HCT116 (cell line): ENCODE measurements around the gene RADIL. TPM values are rescaled to one million over a fixed set of nuclear protein-coding genes. Genes with fewer than 3 reads are reported as not detected.

Experiments used
- ATAC-seq: fragments of 200-7000 bp; cut with Tn5 transposase; 2 replicates; pipeline ENCODE4 v1.9.1; 2020; ENCODE audit warnings: mild to moderate bottlenecking, moderate library complexity
- BruUV-seq: library from RNA; stranded (reverse); fragments of 400-500 nt; replicated peaks from 2 replicates; lab custom pipeline; 2021; lab: Mats Ljungman, UMichigan
- CTCF ChIA-PET: fragments of 300-600 bp; sonication (Branson Sonifier 250); formaldehyde crosslinking; loops from one replicate; lab custom pipeline; 2021; ENCODE audit warnings: antibody characterized with exemption; lab: Charles Lee
- POLR2A ChIA-PET: fragments of 300-600, 350-600 bp; sonication (Branson Sonifier 250); formaldehyde crosslinking; loops from one replicate; lab custom pipeline; 2021; ENCODE audit warnings: antibody characterized with exemption; lab: Charles Lee
- RAD21 ChIA-PET, 2 experiments: fragments of 300-600 bp; sonication (Branson Sonifier 250); formaldehyde crosslinking; loops; one replicate each; lab custom pipeline; 2023; ENCODE audit warnings: low total read pairs in 2 of 2; ENCODE audit not compliant: uncharacterized antibody in 2 of 2, unreplicated experiment in 2 of 2, low non-redundant PET in 1 of 2; lab: Charles Lee
- DNase-seq: peaks from one replicate; pipeline ENCODE4 v3.0.0-alpha.2; 2010; ENCODE audit warnings: low read depth, low spot score
- H2AFZ ChIP-seq: fragments of 200-600 bp; shearing (Covaris generic), sonication (generic); 2 replicates; pipeline ENCODE4 v1.6.1; 2017; ENCODE audit warnings: low read depth, mixed run types, mixed read lengths, antibody characterized with exemption, low read length; ENCODE audit not compliant: poor library complexity, severe bottlenecking
- H3K27ac ChIP-seq: 2 replicates; pipeline ENCODE4 v1.5.1; 2012; ENCODE audit warnings: low read depth, low read length
- H3K27me3 ChIP-seq: fragments of 200-600 bp; sonication (generic); 2 replicates; pipeline ENCODE4 v1.6.1; 2016; ENCODE audit warnings: mixed run types, low read length, mixed read lengths; ENCODE audit not compliant: insufficient read depth
- H3K36me3 ChIP-seq, 2 experiments: fragments of 200-500 bp in 1 of 2; fragments of 200-600 bp in 1 of 2; sonication (Bioruptor generic) in 1 of 2; sonication (generic) in 1 of 2; 2 replicates each; pipeline versions ENCODE4 v1.5.1 to v1.6.1; 2014 to 2016; ENCODE audit warnings: low read length in 2 of 2, inconsistent platforms in 1 of 2, mixed read lengths in 1 of 2, mixed run types in 1 of 2; ENCODE audit not compliant: insufficient read depth in 2 of 2, control insufficient read depth in 1 of 2
- H3K4me1 ChIP-seq, 2 experiments: fragments of 200-600 bp in 1 of 2; sonication (generic) in 1 of 2; 2 replicates each; pipeline versions ENCODE4 v1.5.1 to v1.6.1; 2012 to 2017; ENCODE audit warnings: low read length in 2 of 2, inconsistent platforms in 1 of 2, mild to moderate bottlenecking in 1 of 2, mixed read lengths in 1 of 2, mixed run types in 1 of 2, moderate library complexity in 1 of 2; ENCODE audit not compliant: insufficient read depth in 2 of 2, control insufficient read depth in 1 of 2
- H3K4me2 ChIP-seq: fragments of 200-600 bp; sonication (generic); 2 replicates; pipeline ENCODE4 v1.6.1; 2017; ENCODE audit warnings: mixed run types, low read length, mixed read lengths
- H3K4me3 ChIP-seq, 2 experiments: fragments of 200-600 bp in 1 of 2; sonication (generic) in 1 of 2; replicated peaks in 1 of 2; 2 replicates each; pipeline ENCODE4 v1.5.1; 2011 to 2016; ENCODE audit warnings: low read length in 2 of 2, control low read depth in 1 of 2, low read depth in 1 of 2, mild to moderate bottlenecking in 1 of 2, mixed read lengths in 1 of 2, mixed run types in 1 of 2
- H3K79me2 ChIP-seq: fragments of 200-600 bp; sonication (generic); 2 replicates; pipeline ENCODE4 v1.6.1; 2017; ENCODE audit warnings: mild to moderate bottlenecking, mixed run types, low read length, moderate library complexity, mixed read lengths; ENCODE audit not compliant: insufficient read depth
- H3K9ac ChIP-seq: fragments of 200-600 bp; sonication (generic); 2 replicates; pipeline ENCODE4 v1.6.1; 2016; ENCODE audit warnings: low read length, mixed read lengths
- H3K9me2 ChIP-seq: fragments of 200-600 bp; sonication (generic), shearing (Covaris generic); 2 replicates; pipeline ENCODE4 v1.6.1; 2017; ENCODE audit warnings: mixed run types, mild to moderate bottlenecking, moderate library complexity; ENCODE audit not compliant: insufficient read depth
- H3K9me3 ChIP-seq, 2 experiments: fragments of 200-500 bp in 1 of 2; fragments of 200-600 bp in 1 of 2; sonication (Bioruptor generic) in 1 of 2; sonication (generic) in 1 of 2; 2 replicates each; pipeline ENCODE4 v1.6.1; 2014 to 2017; ENCODE audit warnings: low read length in 2 of 2, mixed read lengths in 2 of 2, inconsistent platforms in 1 of 2, low read depth in 1 of 2, mild to moderate bottlenecking in 1 of 2, mixed run types in 1 of 2, moderate library complexity in 1 of 2; ENCODE audit not compliant: control insufficient read depth in 1 of 2, insufficient read depth in 1 of 2
- H4K20me1 ChIP-seq: fragments of 200-600 bp; sonication (generic), shearing (Covaris generic); 2 replicates; pipeline ENCODE4 v1.6.1; 2017; ENCODE audit warnings: mixed run types, mild to moderate bottlenecking, moderate library complexity; ENCODE audit not compliant: insufficient read depth
- CEBPB ChIP-seq: IDR thresholded peaks from 2 replicates; pipeline ENCODE4 v1.6.1; 2012; ENCODE audit warnings: low read depth
- FOSL1 ChIP-seq: IDR thresholded peaks from 2 replicates; pipeline ENCODE4 v1.6.1; 2012; ENCODE audit warnings: low read depth
- JUND ChIP-seq: IDR thresholded peaks from 2 replicates; pipeline ENCODE4 v1.6.1; 2012
- MAX ChIP-seq: IDR thresholded peaks from 2 replicates; pipeline ENCODE4 v1.6.1; 2012
- SIN3A ChIP-seq: IDR thresholded peaks from 2 replicates; pipeline ENCODE4 v1.6.1; 2012; ENCODE audit warnings: low read depth
- SP1 ChIP-seq: IDR thresholded peaks from 2 replicates; pipeline ENCODE4 v1.6.1; 2012; ENCODE audit warnings: low read depth
- SRF ChIP-seq: IDR thresholded peaks from 2 replicates; pipeline ENCODE4 v1.6.1; 2012; ENCODE audit warnings: low read depth
- TCF7L2 ChIP-seq: IDR thresholded peaks from 2 replicates; pipeline ENCODE4 v1.7.0; 2011; ENCODE audit warnings: borderline replicate concordance, inconsistent platforms; ENCODE audit not compliant: insufficient read depth, insufficient read length; ENCODE audit errors: extremely low read depth
- YY1 ChIP-seq: IDR thresholded peaks from 2 replicates; pipeline ENCODE4 v1.6.1; 2011; ENCODE audit warnings: low read length, low read depth, moderate library complexity, mild to moderate bottlenecking; ENCODE audit not compliant: insufficient replicate concordance; ENCODE audit errors: extremely low read depth
- ZNF274 ChIP-seq: fragments of 200-500 bp; sonication (Bioruptor generic); IDR thresholded peaks from 2 replicates; pipeline ENCODE4 v1.6.1; 2014; ENCODE audit warnings: mild to moderate bottlenecking, low read depth, low read length, inconsistent platforms
- intact Hi-C: fragments of 100-400 bp; cut with micrococcal nuclease; formaldehyde crosslinking; loops from 2 replicates; pipeline ENCODE4 v1.10.0; 2022
- total RNA-seq: library from RNA; stranded (reverse); gene quantifications from one replicate; pipeline ENCODE4 v1.2.1, GENCODE V29; 2021; ENCODE audit not compliant: unreplicated experiment
- TF ChIP-seq, protein P1 (sequence below), 3 experiments: fragments of 200-600 bp in 1 of 3; sonication (generic) in 1 of 3; IDR thresholded peaks in 2 of 3; conservative IDR thresholded peaks in 1 of 3; 2 replicates each; pipeline ENCODE4 v1.5.1; 2012 to 2017; ENCODE audit warnings: low read depth in 2 of 3, low read length in 2 of 3, antibody characterized with exemption in 1 of 3, borderline replicate concordance in 1 of 3, control low read depth in 1 of 3, mild to moderate bottlenecking in 1 of 3, mixed read lengths in 1 of 3, mixed run types in 1 of 3, moderate library complexity in 1 of 3; ENCODE audit not compliant: insufficient read depth in 1 of 3

RADIL gene
- total RNA-seq, 1 experiment from 2014 or later, result 5.3 TPM

DNA sequence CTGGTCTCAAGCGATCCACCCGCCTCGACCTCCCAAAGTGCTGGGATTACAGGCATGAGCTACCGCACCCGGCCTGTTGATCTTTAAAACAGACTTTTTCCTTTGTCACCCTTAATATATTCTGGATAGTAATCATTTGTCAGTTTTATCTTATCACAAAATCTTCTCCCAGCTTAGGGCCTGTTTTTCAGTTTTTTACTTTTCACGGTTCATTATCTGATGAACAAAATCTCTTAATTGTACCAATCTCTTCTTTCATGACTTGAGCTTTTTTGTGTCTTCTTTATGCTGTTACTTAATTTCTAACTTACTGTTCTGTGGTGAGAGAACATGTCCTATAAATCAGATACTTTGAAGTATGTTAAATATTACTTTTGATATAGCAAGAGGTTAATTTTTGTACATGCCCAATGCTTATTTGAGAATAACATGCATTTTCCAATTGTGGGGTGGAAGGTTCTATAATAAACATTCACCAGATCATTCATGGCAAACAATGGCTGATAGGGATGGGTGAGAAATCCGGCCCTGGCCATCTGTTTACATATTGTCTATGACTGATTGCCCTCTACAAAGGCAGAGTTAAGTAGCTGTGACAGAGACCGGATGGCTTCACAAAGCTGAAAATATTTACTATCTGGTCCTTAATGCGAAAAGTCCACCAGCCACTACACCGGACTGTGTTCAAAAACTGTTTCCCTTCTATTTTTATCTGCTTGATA lies 27.0 kb downstream of the RADIL start:
- BruUV-seq, result no TSS peak
- H3K4me2 ChIP-seq, result no peak overlapping the region
- no peaks in the 10 kb centered on the region for H3K9me2 ChIP-seq
- no peaks in the 10 kb centered on the region for H3K9me3 ChIP-seq
- no peaks in the 10 kb centered on the region for H3K79me2 ChIP-seq
- no peak overlapping the region for H2AFZ ChIP-seq
- no peak overlapping the region for H3K4me3 ChIP-seq
- H3K9ac ChIP-seq, result no peak overlapping the region
- H3K27me3 ChIP-seq, result no peaks in the 10 kb centered on the region
- intact Hi-C loops, result no loop called here
- TF ChIP-seq SRF, result no peak
- no peak for TF ChIP-seq TCF7L2
- no peak for TF ChIP-seq SIN3A
- TF ChIP-seq, all 23 proteins: peak for 0
- Histone ChIP-seq H4K20me1 (no peaks in the 10 kb centered on the region), H3K27ac (no peak overlapping the region), H3K4me1 (peaks cover 6 to 16% of the 10 kb centered on the region in 2 experiments; a peak in 3 of 4 replicates), H3K36me3 (no peaks in the 10 kb centered on the region)
- ChIA-PET CTCF (interaction anchor here (1.4 kb wide), 1 partner anchor 11 kb away, joined by 3 read pairs; no protein-coding TSS in a partner anchor), RAD21 (no interaction called here), POLR2A (no interaction called here)
- no peak for DNase-seq
- no peak for ATAC-seq

- Histone ChIP-seq H3K27ac (no peak overlapping the region), H3K9ac (no peak overlapping the region), H2AFZ (no peak overlapping the region), H3K36me3 (no peaks in the 10 kb centered on the region), H4K20me1 (no peaks in the 10 kb centered on the region), H3K4me1 (peaks cover 6 to 19% of the 10 kb centered on the region in 2 experiments; a peak in 3 of 4 replicates), H3K9me3 (no peaks in the 10 kb centered on the region), H3K79me2 (peaks cover 4% of the 10 kb centered on the region; the same call in 1 of the 2 replicates), H3K27me3 (no peaks in the 10 kb centered on the region), H3K9me2 (no peaks in the 10 kb centered on the region), H3K4me2 (no peak overlapping the region), H3K4me3 (no peak overlapping the region)
- ChIA-PET RAD21 (no interaction called here), POLR2A (no interaction called here), CTCF (interaction anchor here (0.8 kb wide), 1 partner anchor 28 kb away, joined by 3 read pairs; the partner anchor contains the start of gene RADIL)
- no TSS peak for BruUV-seq
- intact Hi-C loops, result no loop called here
- DNase-seq (no peak), ATAC-seq (no peak)
- no peak for TF ChIP-seq YY1
- TF ChIP-seq FOSL1, result no peak
- no peak for TF ChIP-seq ZNF274
- TF ChIP-seq MAX, result no peak
- no peak for TF ChIP-seq JUND
- no peak for TF ChIP-seq CEBPB
- TF ChIP-seq SP1, result no peak
- TF ChIP-seq, protein P1, sequence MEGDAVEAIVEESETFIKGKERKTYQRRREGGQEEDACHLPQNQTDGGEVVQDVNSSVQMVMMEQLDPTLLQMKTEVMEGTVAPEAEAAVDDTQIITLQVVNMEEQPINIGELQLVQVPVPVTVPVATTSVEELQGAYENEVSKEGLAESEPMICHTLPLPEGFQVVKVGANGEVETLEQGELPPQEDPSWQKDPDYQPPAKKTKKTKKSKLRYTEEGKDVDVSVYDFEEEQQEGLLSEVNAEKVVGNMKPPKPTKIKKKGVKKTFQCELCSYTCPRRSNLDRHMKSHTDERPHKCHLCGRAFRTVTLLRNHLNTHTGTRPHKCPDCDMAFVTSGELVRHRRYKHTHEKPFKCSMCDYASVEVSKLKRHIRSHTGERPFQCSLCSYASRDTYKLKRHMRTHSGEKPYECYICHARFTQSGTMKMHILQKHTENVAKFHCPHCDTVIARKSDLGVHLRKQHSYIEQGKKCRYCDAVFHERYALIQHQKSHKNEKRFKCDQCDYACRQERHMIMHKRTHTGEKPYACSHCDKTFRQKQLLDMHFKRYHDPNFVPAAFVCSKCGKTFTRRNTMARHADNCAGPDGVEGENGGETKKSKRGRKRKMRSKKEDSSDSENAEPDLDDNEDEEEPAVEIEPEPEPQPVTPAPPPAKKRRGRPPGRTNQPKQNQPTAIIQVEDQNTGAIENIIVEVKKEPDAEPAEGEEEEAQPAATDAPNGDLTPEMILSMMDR (IDR thresholded peaks at IDR 0.05 in 2 of 3, conservative IDR thresholded peaks at IDR 0.05 in 1 of 3; ENCODE audit: borderline replicate concordance in 1 of 3, insufficient read depth in 1 of 3, low read depth in 2 of 3, low read length in 2 of 3), result no peak
- TF ChIP-seq, all 23 proteins: peak for 0
These were observed 28.6 kb downstream of the RADIL start for GRCh38 chr7:4854916-4855315.
